K562 (cell line): ENCODE data around the gene XKR3. TPM values are rescaled to one million over a fixed set of nuclear protein-coding genes. Genes with fewer than 3 reads are reported as not detected.

Source experiments
- C11orf30 ChIP-seq: fragments of 450-650 bp; IDR thresholded peaks from 2 replicates; pipeline ENCODE4 v1.6.1; 2016; ENCODE audit warnings: low read depth, mild to moderate bottlenecking
- FOXK2 ChIP-seq, 2 experiments: fragments of 450-650 bp; IDR thresholded peaks in 1 of 2; conservative IDR thresholded peaks in 1 of 2; 2 replicates each; pipeline ENCODE4 v1.6.1; 2016; ENCODE audit warnings: low read depth in 2 of 2, mild to moderate bottlenecking in 1 of 2
- JUND ChIP-seq, 2 experiments: IDR thresholded peaks; 2 replicates in 1 of 2; 3 replicates in 1 of 2; pipeline ENCODE4 v1.6.1; 2011; ENCODE audit warnings: borderline replicate concordance in 2 of 2, low read depth in 2 of 2, low read length in 2 of 2, improper control_type of control experiment in 1 of 2, missing biosample characterization in 1 of 2, missing genetic modification characterization in 1 of 2, missing genetic modification reagents in 1 of 2
- MAFG ChIP-seq: fragments of 450-650 bp; conservative IDR thresholded peaks from 2 replicates; pipeline ENCODE4 v1.6.1; 2016; ENCODE audit warnings: missing genetic modification characterization, missing compliant biosample characterization
- MAFK ChIP-seq: IDR thresholded peaks from 2 replicates; pipeline ENCODE4 v1.6.1; 2011; ENCODE audit warnings: low read length, improper control_type of control experiment
- MEIS2 ChIP-seq: fragments of 450-650 bp; IDR thresholded peaks from 2 replicates; pipeline ENCODE4 v1.6.1; 2014; ENCODE audit warnings: mild to moderate bottlenecking; ENCODE audit not compliant: partially characterized antibody
- MGA ChIP-seq: fragments of 450-650 bp; IDR thresholded peaks from 2 replicates; pipeline ENCODE4 v1.6.1; 2016; ENCODE audit warnings: mild to moderate bottlenecking, moderate library complexity
- NFE2 ChIP-seq: IDR thresholded peaks from 2 replicates; pipeline ENCODE4 v1.6.1; 2014; ENCODE audit warnings: antibody characterized with exemption, low read depth
- RAD51 ChIP-seq: fragments of 450-650 bp; IDR thresholded peaks from 2 replicates; pipeline ENCODE4 v1.7.1; 2016; ENCODE audit warnings: low read depth, mild to moderate bottlenecking, borderline replicate concordance
- TBP ChIP-seq: optimal IDR thresholded peaks from 2 replicates; pipeline ENCODE3; 2011; ENCODE audit warnings: low read depth, low read length, improper control_type of control experiment
- TCFL5 ChIP-seq: fragments of 250-450 bp; sonication (Bioruptor Pico); conservative IDR thresholded peaks from 2 replicates; pipeline ENCODE4 v1.6.1; 2021; ENCODE audit warnings: mild to moderate bottlenecking, moderate library complexity, matching md5 sums
- ZNF316 ChIP-seq: fragments of 450-650 bp; IDR thresholded peaks from 2 replicates; pipeline ENCODE4 v1.6.1; 2016
- ZNF445 ChIP-seq: fragments of 250-450 bp; sonication (Bioruptor Pico); IDR thresholded peaks from 2 replicates; pipeline ENCODE4 v1.4.0; 2020; ENCODE audit warnings: low read depth, mild to moderate bottlenecking, moderate library complexity
- polyA plus RNA-seq, 8 experiments: library from polyadenylated mRNA; depleted of rRNA in 4 of 8; stranded (reverse) in 5 of 8; unstranded in 3 of 8; fragments of >200 nt; fragmentation: Nextera tagmentation in 2 of 8; fragmentation: Illumina TruSeq in 1 of 8; extraction: Ambion mirVana in 2 of 8; extraction: Trizol in 1 of 8; gene quantifications; 2 replicates each; pipeline versions ENCODE4 v1.2.1 to v1.2.3, GENCODE V29; 2011 to 2014; ENCODE audit warnings: inconsistent platforms in 1 of 8, missing spikeins in 1 of 8
- total RNA-seq, 7 experiments: library from RNA; depleted of rRNA in 6 of 7; stranded (reverse); fragments of >200 nt in 6 of 7; fragmentation: Illumina TruSeq in 2 of 7; extraction: Trizol in 2 of 7; gene quantifications; 2 replicates each; pipeline versions ENCODE4 v1.2.1 to v1.2.3, GENCODE V29; 2011 to 2021; ENCODE audit warnings: low replicate concordance in 1 of 7
- TF ChIP-seq, protein P1 (sequence below), 2 experiments: fragments of 450-650 bp in 1 of 2; sonication (generic) in 1 of 2; formaldehyde crosslinking in 1 of 2; IDR thresholded peaks in 1 of 2; conservative IDR thresholded peaks in 1 of 2; 2 replicates each; pipeline versions ENCODE4 v1.6.1 to v1.8.1; 2016 to 2023; ENCODE audit warnings: mild to moderate bottlenecking in 2 of 2, moderate library complexity in 2 of 2, inconsistent platforms in 1 of 2, missing genetic modification reagents in 1 of 2

Gene XKR3
- total and polyA plus RNA-seq, 9 of the 15 experiments (the other 6 are each of a cell fraction or from before 2014, with no cell fraction given) = 3.5 to 11.5 (median 7.1) TPM

- peak; percentile 9; the same call in 1 of the 2 replicates for TF ChIP-seq MGA
- peak; percentile 76 for TF ChIP-seq MAFG (tag)
- peak; percentile 37; the same call in 1 of the 2 replicates for TF ChIP-seq MAFK
- no peak for TF ChIP-seq ZNF445 (CRISPR knock-in tag)
- no peak for TF ChIP-seq TBP
- peak; percentile 66 for TF ChIP-seq ZNF316
- TF ChIP-seq C11orf30 = peak; percentile 64
- TF ChIP-seq NFE2 = peak; percentile 77
- no peak for TF ChIP-seq TCFL5 (CRISPR knock-in tag)
- peak; percentile 31 for TF ChIP-seq MEIS2
- TF ChIP-seq RAD51 = peak; percentile 17; the same call in 1 of the 2 replicates
- TF ChIP-seq, protein P1, sequence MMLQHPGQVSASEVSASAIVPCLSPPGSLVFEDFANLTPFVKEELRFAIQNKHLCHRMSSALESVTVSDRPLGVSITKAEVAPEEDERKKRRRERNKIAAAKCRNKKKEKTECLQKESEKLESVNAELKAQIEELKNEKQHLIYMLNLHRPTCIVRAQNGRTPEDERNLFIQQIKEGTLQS (IDR thresholded peaks at IDR 0.05) = peak; percentile 70
- TF ChIP-seq, protein P1 (CRISPR knock-in tag; conservative IDR thresholded peaks at IDR 0.05) = no peak
- TF ChIP-seq FOXK2 (conservative IDR thresholded peaks at IDR 0.05 in 1 of 2, IDR thresholded peaks at IDR 0.05 in 1 of 2; ENCODE audit: low read depth in 2 of 2) = 0 out of 4 replicates have a peak, but pooled peaks of 1 of the 2 experiments have one; percentile 16
- TF ChIP-seq JUND (IDR thresholded peaks at IDR 0.05; ENCODE audit: borderline replicate concordance, low read depth, low read length) = peak; percentile 61; the same call in 1 of the 2 replicates
- peak; percentile 68; the same call in 1 of the 3 replicates for TF ChIP-seq JUND (tag; IDR thresholded peaks at IDR 0.05; ENCODE audit: borderline replicate concordance, low read depth, low read length)
Observed at GRCh38 chr22:16824716-16825687, at the start of gene XKR3 (continued).
